ENCODE measurements around the gene LRP1B. TPM values are rescaled to one million over a fixed set of nuclear protein-coding genes. Genes with fewer than 3 reads are reported as not detected.

Gene LRP1B
- total and polyA plus RNA-seq, 2 of the 8 experiments (the other 6 are each of a cell fraction or from before 2014, with no cell fraction given), result 0.03 TPM; not detected in 1

- no peaks in the 10 kb centered on the region for H3K79me1 ChIP-seq (ENCODE audit: low read depth, low read length)
- H3K9me3 ChIP-seq (ENCODE audit: insufficient read depth in 2 of 2, low read depth in 1 of 2, low read length in 1 of 2), result no peaks in the 10 kb centered on the region
- H3K27me3 ChIP-seq (replicated peaks in 1 of 4; ENCODE audit: control insufficient read depth in 3 of 4, extremely low read depth in 1 of 4, insufficient read depth in 3 of 4, low read length in 3 of 4), result no peaks in the 10 kb centered on the region
- no peak overlapping the region for H3K9ac ChIP-seq (replicated peaks in 1 of 4; ENCODE audit: extremely low read depth in 1 of 4, low read depth in 3 of 4, low read length in 3 of 4)
- H2BK15ac ChIP-seq (ENCODE audit: low read length), result no peak overlapping the region
- WGBS, 2 experiments (ENCODE audit: extremely low coverage in 1 of 2, insufficient coverage in 1 of 2, insufficient read length in 1 of 2, insufficient replicate concordance in 2 of 2, low coverage in 1 of 2, low lambda C conversion rate in 2 of 2, missing lambda C conversion rate in 1 of 2), result 93% methylated on average over 2 of the region's 2 CpGs; no CpG with 5 or more reads in 1 of the 2 experiments
- H3K79me2 ChIP-seq (ENCODE audit: control insufficient read depth in 1 of 2, insufficient read depth in 2 of 2, low read length in 2 of 2), result no peaks in the 10 kb centered on the region
- no peak overlapping the region for H2BK5ac ChIP-seq (ENCODE audit: low read depth, low read length)
- no peak overlapping the region for H4K8ac ChIP-seq (ENCODE audit: extremely low read depth, insufficient read depth, low read length)
- no peak overlapping the region for H3K4me3 ChIP-seq (ENCODE audit: extremely low read depth in 1 of 4, insufficient read depth in 2 of 4, low read depth in 3 of 4, low read length in 4 of 4)
- H2BK12ac ChIP-seq (ENCODE audit: low read depth, low read length), result no peak overlapping the region
- H4K5ac ChIP-seq (ENCODE audit: insufficient read length, low read depth, low read length), result no peak overlapping the region
- POLR2A ChIA-PET (ENCODE audit: partially characterized antibody), result no interaction called here
- H3K36me3 ChIP-seq (ENCODE audit: control insufficient read depth in 2 of 4, insufficient read depth in 4 of 4, low read length in 3 of 4), result no peaks in the 10 kb centered on the region
- H4K20me1 ChIP-seq (replicated peaks in 1 of 2; ENCODE audit: control insufficient read depth in 1 of 2, insufficient read depth in 2 of 2, low read length in 2 of 2), result no peaks in the 10 kb centered on the region
- no peak overlapping the region for H4K91ac ChIP-seq (replicated peaks; ENCODE audit: insufficient read length, low read length)
- H2BK120ac ChIP-seq (replicated peaks; ENCODE audit: low read depth, low read length), result no peak overlapping the region
- no peaks in the 10 kb centered on the region for H3K23me2 ChIP-seq (ENCODE audit: low read depth, low read length)
- H2BK20ac ChIP-seq (ENCODE audit: low read length), result no peak overlapping the region
- no peak overlapping the region for H3K4ac ChIP-seq (replicated peaks; ENCODE audit: insufficient read length, low read depth, low read length)
- H3K4me1 ChIP-seq (replicated peaks in 1 of 4; ENCODE audit: control insufficient read depth in 3 of 4, insufficient read depth in 4 of 4, low read length in 3 of 4), result 0 out of 7 replicates have a peak, but pooled peaks cover 0 to 2% (median 0%) of the 10 kb centered on the region in 4 experiments
- DNase-seq (ENCODE audit: low read depth in 1 of 2, low spot score in 2 of 2) (no peak), FAIRE-seq (no peak)
- H3K4me2 ChIP-seq (ENCODE audit: insufficient read depth in 1 of 2, low read depth in 2 of 2, low read length in 2 of 2), result no peak overlapping the region
- no peak overlapping the region for H3K56ac ChIP-seq (replicated peaks; ENCODE audit: insufficient read length, low read depth, low read length)
- H2AFZ ChIP-seq (ENCODE audit: low read length), result no peak overlapping the region
- no peak overlapping the region for H3K23ac ChIP-seq (ENCODE audit: insufficient read length)
- H2AK5ac ChIP-seq (ENCODE audit: low read depth, low read length), result no peak overlapping the region
- no peak overlapping the region for H3K18ac ChIP-seq (ENCODE audit: extremely low read depth, low read length)
- H3K14ac ChIP-seq (ENCODE audit: insufficient read length), result no peak overlapping the region
- CTCF ChIA-PET (ENCODE audit: partially characterized antibody), result no interaction called here
- H3K27ac ChIP-seq (ENCODE audit: low read depth, low read length), result no peak overlapping the region
- TF ChIP-seq JUN (IDR thresholded peaks at IDR 0.05; ENCODE audit: low read depth, low read length) (no peak), BCL11A (IDR thresholded peaks at IDR 0.05; ENCODE audit: low read depth in 2 of 2, low read length in 2 of 2) (no peak), EP300 (IDR thresholded peaks at IDR 0.05; ENCODE audit: borderline replicate concordance in 1 of 2, low read depth in 2 of 2, low read length in 2 of 2) (no peak), RNF2 (IDR thresholded peaks at IDR 0.05; ENCODE audit: borderline replicate concordance, low read depth, low read length, missing control alignments, poor library complexity, severe bottlenecking) (no peak), PHF8 (conservative IDR thresholded peaks at IDR 0.05; ENCODE audit: low read depth, low read length) (no peak), SAP30 (IDR thresholded peaks at IDR 0.05; ENCODE audit: insufficient read depth, insufficient replicate concordance, low read length) (no peak), TCF12 (IDR thresholded peaks at IDR 0.05; ENCODE audit: low read depth, low read length) (no peak), GTF2F1 (IDR thresholded peaks at IDR 0.05; ENCODE audit: borderline replicate concordance, low read depth, low read length) (no peak), TBP (IDR thresholded peaks at IDR 0.05; ENCODE audit: low read depth, low read length) (no peak), FOSL1 (IDR thresholded peaks at IDR 0.05; ENCODE audit: insufficient read depth, low read depth, low read length) (no peak), ATF3 (IDR thresholded peaks at IDR 0.05; ENCODE audit: insufficient read depth, low read depth, low read length) (no peak), SIX5 (IDR thresholded peaks at IDR 0.05; ENCODE audit: low read depth, low read length) (no peak), CEBPB (IDR thresholded peaks at IDR 0.05; ENCODE audit: low read depth, low read length) (no peak), YY1 (IDR thresholded peaks at IDR 0.05; ENCODE audit: low read depth, low read length) (no peak)
These were observed 316.7 kb downstream of the LRP1B start for GRCh38 chr2:141814150-141814549.

Data from H1 (cell line).